ENCODE data around the gene CD34.

Gene CD34, protein sequence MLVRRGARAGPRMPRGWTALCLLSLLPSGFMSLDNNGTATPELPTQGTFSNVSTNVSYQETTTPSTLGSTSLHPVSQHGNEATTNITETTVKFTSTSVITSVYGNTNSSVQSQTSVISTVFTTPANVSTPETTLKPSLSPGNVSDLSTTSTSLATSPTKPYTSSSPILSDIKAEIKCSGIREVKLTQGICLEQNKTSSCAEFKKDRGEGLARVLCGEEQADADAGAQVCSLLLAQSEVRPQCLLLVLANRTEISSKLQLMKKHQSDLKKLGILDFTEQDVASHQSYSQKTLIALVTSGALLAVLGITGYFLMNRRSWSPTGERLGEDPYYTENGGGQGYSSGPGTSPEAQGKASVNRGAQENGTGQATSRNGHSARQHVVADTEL

GRCh38 chr1:207910591-207911354 is at the start of gene CD34:
Gene CD34 (minus strand): TSS chr1:207911125. CDS start chr1:207911080, 45 bp downstream.
- no peak for DNase-seq (ENCODE audit: low spot score)

GRCh38 chr1:207960346-207960745 is 49.4 kb upstream of the CD34 start:
- DNase-seq (ENCODE audit: low spot score) = no peak

- DNase-seq (ENCODE audit: low spot score) = no peak
Measured at GRCh38 chr1:207959910-207960309, 49.0 kb upstream of the CD34 start.

- no peak for DNase-seq (ENCODE audit: low spot score)
Measured at GRCh38 chr1:207959141-207959825, 48.4 kb upstream of the CD34 start.

DNA sequence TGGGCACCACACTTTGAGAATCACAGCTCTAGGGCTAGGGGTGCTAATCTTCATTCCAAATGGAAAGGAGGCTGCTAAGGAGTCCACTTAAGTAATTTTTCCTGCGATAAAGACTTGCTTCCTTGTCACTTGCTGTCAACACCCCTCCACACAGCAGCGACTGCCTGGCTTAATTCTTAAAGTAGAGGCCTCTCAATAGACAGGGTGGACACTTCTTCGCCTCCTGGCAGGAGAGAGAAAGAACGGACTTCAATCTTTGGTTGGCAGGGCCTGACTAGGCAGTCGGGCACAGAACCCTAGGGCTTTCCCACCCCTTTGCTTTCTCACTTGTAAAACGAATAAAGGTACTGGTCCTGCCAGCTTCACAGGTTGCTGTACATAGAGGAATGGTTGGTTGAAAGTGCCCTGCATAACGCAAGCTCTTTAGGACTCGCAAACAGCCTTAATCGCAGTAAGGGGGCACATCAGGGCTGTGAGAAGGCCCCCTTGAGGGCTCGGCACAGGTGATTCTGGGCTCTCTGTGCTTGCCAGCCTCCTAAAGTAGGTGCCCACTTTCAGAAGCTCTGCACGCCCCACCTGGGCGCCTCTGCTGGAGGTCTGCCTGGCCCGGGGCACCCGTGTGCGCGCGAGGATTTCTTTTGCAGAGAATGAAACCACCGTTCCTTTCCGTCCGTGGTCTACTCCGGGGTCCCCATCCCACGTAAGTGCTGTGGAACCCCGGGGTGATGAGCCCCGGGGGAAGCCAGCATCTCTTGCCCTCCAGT is 47.6 kb upstream of the CD34 start:
- no peak for DNase-seq (ENCODE audit: low spot score)

DNA sequence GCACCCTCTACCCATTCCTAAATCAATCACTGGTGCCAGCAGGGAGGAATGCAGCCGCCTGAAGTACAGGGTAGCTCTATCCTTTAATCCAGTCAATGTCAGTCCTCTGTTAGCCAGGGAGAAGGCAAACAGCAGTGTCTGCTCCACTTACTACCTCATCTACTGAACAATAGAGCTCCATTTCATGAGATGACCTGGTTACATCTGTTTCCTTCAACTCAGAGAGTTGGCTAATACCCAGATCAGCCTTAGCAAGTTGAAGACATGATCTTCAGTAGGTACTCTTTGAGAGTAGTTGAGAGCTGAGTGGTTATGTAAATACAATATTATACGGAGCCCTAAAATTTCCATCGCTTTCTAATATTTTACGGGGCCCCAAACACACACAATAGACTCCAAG is 46.1 kb upstream of the CD34 start:
- DNase-seq (ENCODE audit: low spot score) = no peak

DNA sequence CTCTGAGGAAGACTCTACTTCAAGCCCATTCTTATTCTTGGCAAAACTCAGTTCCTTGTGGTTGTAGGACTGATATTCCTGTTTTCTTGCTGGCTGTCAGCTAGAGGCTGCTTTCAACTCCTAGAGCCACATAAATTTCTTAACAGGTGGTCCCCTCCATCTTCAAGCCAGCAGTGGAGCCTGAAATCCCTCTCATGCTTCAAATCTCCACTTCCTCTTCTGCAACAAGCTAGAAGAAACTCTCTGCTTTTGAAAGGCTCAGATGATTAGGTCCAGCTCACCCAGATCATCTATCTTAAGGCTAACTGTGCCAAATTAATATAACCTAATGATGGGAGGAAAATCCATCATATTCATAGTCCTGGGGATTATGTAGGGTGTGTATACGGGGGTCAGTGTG is 43.2 kb upstream of the CD34 start:
- no peak for DNase-seq (ENCODE audit: low spot score)

- DNase-seq (ENCODE audit: low spot score) = no peak
Measured at GRCh38 chr1:207952617-207953542, 42.0 kb upstream of the CD34 start.

DNA sequence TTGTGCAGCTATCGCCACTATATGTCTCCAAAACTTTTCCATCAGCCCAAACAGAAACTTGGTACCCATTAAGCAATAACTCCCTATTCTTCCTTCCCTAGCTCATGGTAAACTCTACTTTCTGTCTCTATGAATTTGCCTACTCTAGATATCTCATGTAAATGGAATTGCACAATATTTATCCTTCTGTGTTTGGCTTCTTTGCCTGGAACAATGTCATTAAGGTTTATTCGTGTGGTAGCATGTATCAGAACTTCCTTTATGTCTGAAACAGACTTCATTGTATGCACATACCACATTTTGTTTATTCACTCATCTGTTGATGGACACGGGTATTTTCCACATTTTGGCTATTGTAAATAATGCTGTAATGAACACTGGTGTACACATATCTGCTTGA is 40.7 kb upstream of the CD34 start:
- no peak for DNase-seq (ENCODE audit: low spot score)

GRCh38 chr1:207950750-207951149 is 39.8 kb upstream of the CD34 start:
- no peak for DNase-seq (ENCODE audit: low spot score)

DNA sequence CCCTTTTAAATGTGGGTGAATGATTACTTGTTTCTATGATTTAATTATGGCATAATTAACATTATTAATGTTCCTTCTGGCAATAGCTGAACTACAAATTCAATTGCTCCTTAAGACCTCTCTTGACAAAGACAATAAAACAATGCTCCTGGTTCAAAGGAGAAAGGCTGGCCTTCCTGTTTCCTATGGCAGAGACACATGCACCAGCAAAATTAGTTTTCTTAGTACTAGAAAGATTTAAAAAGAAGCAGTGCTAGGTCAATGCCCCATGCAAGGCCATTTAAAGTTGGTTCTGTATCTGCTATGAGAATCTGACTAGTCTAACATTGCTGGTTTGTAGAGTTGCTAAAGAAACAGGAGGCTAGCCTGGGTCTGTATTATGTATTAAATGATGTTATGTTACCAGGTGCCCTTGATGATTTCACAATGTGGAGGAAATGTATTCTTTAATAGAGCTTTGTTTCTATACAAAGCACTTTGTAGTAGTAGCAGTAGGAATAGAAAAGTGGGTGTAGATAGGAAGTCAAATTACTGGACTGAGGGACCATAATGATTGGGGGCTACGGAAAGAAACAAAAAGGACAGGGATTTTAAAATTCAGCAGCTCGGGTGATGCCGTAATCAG is 38.8 kb upstream of the CD34 start:
- no peak for DNase-seq (ENCODE audit: low spot score)

DNA sequence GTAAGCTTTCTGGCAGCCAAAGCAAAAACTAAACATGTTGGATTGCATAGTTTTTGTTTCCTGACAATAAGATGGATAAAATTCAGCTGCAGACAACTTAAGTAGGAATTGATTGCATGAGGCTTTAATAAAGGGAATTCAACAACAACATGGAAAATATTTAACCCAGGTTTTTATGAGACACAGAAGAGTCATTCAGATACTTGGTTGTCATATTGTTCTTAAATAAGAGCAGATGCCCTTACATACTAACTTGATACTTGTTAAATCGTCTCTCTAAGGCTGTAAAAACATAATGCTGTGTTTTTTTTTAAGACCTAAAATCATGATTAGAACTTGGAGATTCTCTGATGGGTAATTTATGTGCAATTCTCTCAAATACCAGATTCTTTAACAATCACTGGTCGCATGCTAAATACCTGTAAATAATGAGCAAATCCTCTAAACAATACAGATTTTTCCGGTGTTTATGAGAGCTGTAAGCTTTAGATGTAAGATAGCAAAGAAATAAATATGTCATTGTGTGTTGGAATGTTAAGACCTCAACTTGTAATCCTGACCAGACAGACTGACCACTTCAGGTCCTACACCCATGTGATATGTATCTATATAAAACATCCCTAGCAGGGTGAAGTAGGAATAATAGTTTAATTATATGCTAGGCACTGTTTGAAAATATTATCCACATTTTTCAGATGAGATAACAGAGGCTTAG is 37.8 kb upstream of the CD34 start:
- peak; percentile 53 for DNase-seq (ENCODE audit: low spot score)

GRCh38 chr1:207946756-207947155 is 35.8 kb upstream of the CD34 start:
- DNase-seq (ENCODE audit: low spot score) = no peak

- no peak for DNase-seq (ENCODE audit: low spot score)
Measured at GRCh38 chr1:207944571-207944970, 33.6 kb upstream of the CD34 start.

DNA sequence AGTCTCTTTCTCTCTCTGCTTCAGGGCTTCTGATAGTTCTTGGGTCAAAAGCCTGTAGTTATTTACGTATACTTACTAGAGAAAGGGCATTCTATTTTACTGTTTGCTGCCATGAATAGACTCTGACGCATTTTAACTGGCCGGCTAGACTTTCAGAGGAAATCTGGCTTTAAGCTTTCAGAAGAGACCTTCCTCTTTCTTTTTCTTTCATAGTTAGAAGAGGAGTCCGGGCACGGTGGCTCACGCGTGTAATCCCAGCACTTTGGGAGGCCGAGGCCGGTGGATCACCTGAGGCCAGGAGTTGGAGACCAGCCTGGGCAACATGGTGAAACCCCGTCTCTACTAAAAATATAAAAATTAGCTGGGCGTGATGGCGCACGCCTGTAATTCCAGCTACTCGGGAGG is 31.4 kb upstream of the CD34 start:
- peak; percentile 63 for DNase-seq (ENCODE audit: low spot score)

GRCh38 chr1:207941665-207942064 is 30.7 kb upstream of the CD34 start:
- peak; percentile 91 for DNase-seq (ENCODE audit: low spot score)

- no peak for DNase-seq (ENCODE audit: low spot score)
Measured at GRCh38 chr1:207938016-207938415, 27.1 kb upstream of the CD34 start.

DNA sequence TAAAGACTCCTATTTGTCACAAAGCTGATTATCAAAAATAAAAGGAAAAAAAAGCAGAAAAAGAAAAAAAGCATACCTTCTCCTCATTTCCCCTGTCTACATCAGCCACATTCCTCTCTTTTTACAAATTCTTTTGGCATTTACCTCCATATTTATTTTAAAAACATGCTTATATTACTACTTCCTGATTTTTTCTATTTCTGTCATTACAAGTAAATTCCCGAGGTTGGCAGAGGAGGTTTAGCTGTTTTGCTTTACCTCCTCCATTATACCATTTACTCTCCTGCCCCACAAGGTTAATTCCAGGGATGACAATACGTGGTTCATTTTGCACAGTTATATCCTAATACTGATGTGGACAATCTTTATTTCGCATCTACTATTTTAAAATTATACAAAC is 26.3 kb upstream of the CD34 start:
- no peak for DNase-seq (ENCODE audit: low spot score)

GRCh38 chr1:207935166-207935583 is 24.2 kb upstream of the CD34 start:
- no peak for DNase-seq (ENCODE audit: low spot score)
